ENCODE results near the gene ITFG2. TPM values are rescaled to one million over a fixed set of nuclear protein-coding genes. Genes with fewer than 3 reads are reported as not detected.

The ITFG2 gene
- total RNA-seq, 1 donor from 2014 or later = 12.0 TPM

DNA sequence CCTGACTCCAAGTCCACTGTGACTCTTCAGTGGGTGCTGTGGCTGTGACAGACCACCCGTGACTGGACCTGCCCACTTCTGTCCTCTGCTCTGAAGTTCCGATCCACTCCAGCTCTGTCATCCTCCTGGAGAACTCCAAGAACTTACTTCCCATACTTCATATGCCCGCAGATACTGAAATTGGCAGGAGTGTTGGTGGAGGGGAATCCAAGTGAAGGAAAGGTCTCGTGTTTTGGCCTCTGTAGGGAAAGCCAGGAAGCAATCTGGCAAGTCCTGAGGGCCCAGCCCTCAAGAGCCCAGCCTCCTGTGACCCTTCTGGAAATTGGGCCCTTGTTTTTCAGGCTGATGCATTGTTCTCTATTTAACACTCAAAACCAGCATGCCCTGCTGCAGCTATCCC is 40.1 kb upstream of the ITFG2 start:
- no peak overlapping the region for H3K9ac ChIP-seq
- Mint-ChIP-seq H3K4me3 (no peak overlapping the region), H3K27ac (no peak overlapping the region), H3K27me3 (ENCODE audit: insufficient read depth, low read depth) (peaks cover 4% of the 10 kb centered on the region), H3K36me3 (no peaks in the 10 kb centered on the region), H3K4me1 (peaks cover 9% of the 10 kb centered on the region), H3K9me3 (no peaks in the 10 kb centered on the region)
- H3K79me2 ChIP-seq (ENCODE audit: low read depth) = no peaks in the 10 kb centered on the region
- TF ChIP-seq EZH2phosphoT487 (IDR thresholded peaks at IDR 0.05) (no peak), EZH2 (IDR thresholded peaks at IDR 0.05) (no peak)
- TF ChIP-seq, protein P1, sequence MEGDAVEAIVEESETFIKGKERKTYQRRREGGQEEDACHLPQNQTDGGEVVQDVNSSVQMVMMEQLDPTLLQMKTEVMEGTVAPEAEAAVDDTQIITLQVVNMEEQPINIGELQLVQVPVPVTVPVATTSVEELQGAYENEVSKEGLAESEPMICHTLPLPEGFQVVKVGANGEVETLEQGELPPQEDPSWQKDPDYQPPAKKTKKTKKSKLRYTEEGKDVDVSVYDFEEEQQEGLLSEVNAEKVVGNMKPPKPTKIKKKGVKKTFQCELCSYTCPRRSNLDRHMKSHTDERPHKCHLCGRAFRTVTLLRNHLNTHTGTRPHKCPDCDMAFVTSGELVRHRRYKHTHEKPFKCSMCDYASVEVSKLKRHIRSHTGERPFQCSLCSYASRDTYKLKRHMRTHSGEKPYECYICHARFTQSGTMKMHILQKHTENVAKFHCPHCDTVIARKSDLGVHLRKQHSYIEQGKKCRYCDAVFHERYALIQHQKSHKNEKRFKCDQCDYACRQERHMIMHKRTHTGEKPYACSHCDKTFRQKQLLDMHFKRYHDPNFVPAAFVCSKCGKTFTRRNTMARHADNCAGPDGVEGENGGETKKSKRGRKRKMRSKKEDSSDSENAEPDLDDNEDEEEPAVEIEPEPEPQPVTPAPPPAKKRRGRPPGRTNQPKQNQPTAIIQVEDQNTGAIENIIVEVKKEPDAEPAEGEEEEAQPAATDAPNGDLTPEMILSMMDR (IDR thresholded peaks at IDR 0.05) = no peak
- no peak overlapping the region for H3K4me3 ChIP-seq
- H3K4me1 ChIP-seq = peaks cover 7% of the 10 kb centered on the region
- no peak overlapping the region for H2AFZ ChIP-seq (replicated peaks)
- DNase-seq (ENCODE audit: low spot score) = no peak
- peaks cover 5% of the 10 kb centered on the region for H3F3A ChIP-seq (ENCODE audit: low read depth)
- H3K4me2 ChIP-seq = no peak overlapping the region
- no peaks in the 10 kb centered on the region for H4K20me1 ChIP-seq (ENCODE audit: low read depth)
- H3K27me3 ChIP-seq = no peaks in the 10 kb centered on the region
- H3K9me3 ChIP-seq (ENCODE audit: low read depth) = no peaks in the 10 kb centered on the region
- no peaks in the 10 kb centered on the region for H3K36me3 ChIP-seq
- H3K27ac ChIP-seq = no peak overlapping the region

GRCh38 chr12:2773199-2773875 is 39.1 kb upstream of the ITFG2 start:
- Mint-ChIP-seq H3K9me3 (no peaks in the 10 kb centered on the region), H3K4me1 (peaks cover 14% of the 10 kb centered on the region), H3K27ac (no peak overlapping the region), H3K27me3 (ENCODE audit: insufficient read depth, low read depth) (peaks cover 4% of the 10 kb centered on the region), H3K36me3 (no peaks in the 10 kb centered on the region), H3K4me3 (no peak overlapping the region)
- H3K36me3 ChIP-seq = no peaks in the 10 kb centered on the region
- no peak overlapping the region for H3K4me2 ChIP-seq
- no peaks in the 10 kb centered on the region for H3K27me3 ChIP-seq
- no peaks in the 10 kb centered on the region for H4K20me1 ChIP-seq (ENCODE audit: low read depth)
- H2AFZ ChIP-seq (replicated peaks) = no peak overlapping the region
- H3K4me3 ChIP-seq = no peak overlapping the region
- no peak overlapping the region for H3K9ac ChIP-seq
- DNase-seq (ENCODE audit: low spot score) = no peak
- H3F3A ChIP-seq (ENCODE audit: low read depth) = peaks cover 9% of the 10 kb centered on the region
- H3K9me3 ChIP-seq (ENCODE audit: low read depth) = no peaks in the 10 kb centered on the region
- H3K79me2 ChIP-seq (ENCODE audit: low read depth) = no peaks in the 10 kb centered on the region
- TF ChIP-seq, protein P1 (IDR thresholded peaks at IDR 0.05) = no peak
- no peak for TF ChIP-seq EZH2 (IDR thresholded peaks at IDR 0.05)
- TF ChIP-seq EZH2phosphoT487 (IDR thresholded peaks at IDR 0.05) = no peak
- peaks cover 16% of the 10 kb centered on the region for H3K4me1 ChIP-seq
- H3K27ac ChIP-seq = no peak overlapping the region

DNA sequence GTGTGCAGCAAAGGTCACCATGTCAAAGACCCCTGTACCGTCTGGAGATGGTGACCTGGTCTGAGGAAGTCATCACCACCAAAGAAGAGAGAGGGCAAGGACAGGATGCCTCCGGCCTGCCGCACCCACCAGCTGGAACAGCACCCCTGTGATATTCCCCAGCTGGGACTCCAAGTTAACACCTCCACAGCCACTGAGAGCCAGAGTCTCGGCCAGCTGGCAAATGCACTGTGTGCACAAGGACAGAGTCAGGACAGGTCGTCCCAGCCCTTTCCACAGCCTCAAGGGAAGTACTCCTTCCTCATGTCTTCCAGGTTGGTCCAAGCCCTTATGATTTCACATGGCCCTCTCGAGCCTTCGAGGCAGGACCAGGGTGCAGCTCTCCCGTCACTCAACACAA is 37.0 kb upstream of the ITFG2 start:
- H3K9me3 Mint-ChIP-seq = no peaks in the 10 kb centered on the region
- Histone ChIP-seq H3K79me2 (ENCODE audit: low read depth) (no peaks in the 10 kb centered on the region), H2AFZ (replicated peaks) (no peak overlapping the region), H3K27me3 (no peaks in the 10 kb centered on the region), H3K9me3 (ENCODE audit: low read depth) (no peaks in the 10 kb centered on the region), H3K27ac (no peak overlapping the region), H4K20me1 (ENCODE audit: low read depth) (no peaks in the 10 kb centered on the region), H3K9ac (no peak overlapping the region), H3K36me3 (no peaks in the 10 kb centered on the region), H3K4me1 (peaks cover 25% of the 10 kb centered on the region), H3F3A (ENCODE audit: low read depth) (peaks cover 16% of the 10 kb centered on the region), H3K4me2 (no peak overlapping the region), H3K4me3 (no peak overlapping the region)
- TF ChIP-seq EZH2phosphoT487 (IDR thresholded peaks at IDR 0.05) = no peak
- no peak for TF ChIP-seq EZH2 (IDR thresholded peaks at IDR 0.05)
- TF ChIP-seq, protein P1 (IDR thresholded peaks at IDR 0.05) = no peak
- H3K36me3 Mint-ChIP-seq = no peaks in the 10 kb centered on the region
- H3K4me1 Mint-ChIP-seq = peaks cover 19% of the 10 kb centered on the region
- H3K4me3 Mint-ChIP-seq = no peak overlapping the region
- no peak overlapping the region for H3K27ac Mint-ChIP-seq
- H3K27me3 Mint-ChIP-seq (ENCODE audit: insufficient read depth, low read depth) = peaks cover 4% of the 10 kb centered on the region
- DNase-seq (ENCODE audit: low spot score) = no peak
